Sigmoid colon (tissue), 7 donors: ENCODE measurements around the gene EMID1. TPM values are rescaled to one million over a fixed set of nuclear protein-coding genes. Genes with fewer than 3 reads are reported as not detected.

ENCODE experiments used
- DNase-seq: peaks from one replicate; pipeline ENCODE4 v3.0.0-alpha.2; 2019
- H3K27ac ChIP-seq, 4 donors: fragments of 200-600 bp; sonication (generic); one replicate each; pipeline ENCODE4 v1.5.1; 2016 to 2019; ENCODE audit warnings: mild to moderate bottlenecking in 1 of 4
- H3K27me3 ChIP-seq, 3 donors: fragments of 200-600 bp; sonication (generic); one replicate each; pipeline ENCODE4 v1.5.1; 2019; ENCODE audit warnings: mild to moderate bottlenecking in 1 of 3
- H3K36me3 ChIP-seq, 4 donors: fragments of 200-600 bp; sonication (generic); one replicate each; pipeline ENCODE4 v1.5.1; 2016 to 2019
- H3K4me1 ChIP-seq, 4 donors: fragments of 200-600 bp; sonication (generic); one replicate each; pipeline ENCODE4 v1.5.1; 2017 to 2019
- H3K4me3 ChIP-seq, 4 donors: fragments of 200-600 bp; sonication (generic); one replicate each; pipeline ENCODE4 v1.5.1; 2017 to 2019; ENCODE audit warnings: mild to moderate bottlenecking in 2 of 4, moderate library complexity in 1 of 4
- H3K9me3 ChIP-seq, 4 donors: fragments of 200-600 bp in 3 of 4; sonication (generic) in 3 of 4; one replicate each; pipeline versions ENCODE4 v1.5.1 to v1.6.1; 2013 to 2019
- EP300 ChIP-seq, 4 donors: sonication (generic); formaldehyde crosslinking; IDR thresholded peaks; one replicate each; pipeline ENCODE4 v1.6.1; 2017; ENCODE audit warnings: antibody characterized with exemption in 4 of 4
- POLR2A ChIP-seq, 2 donors: fragments of 450-650 bp; IDR thresholded peaks; one replicate each; pipeline ENCODE4 v1.6.1; 2016; ENCODE audit warnings: antibody characterized with exemption in 2 of 2, mild to moderate bottlenecking in 2 of 2, moderate library complexity in 2 of 2
- POLR2AphosphoS5 ChIP-seq, 4 donors: sonication (generic); formaldehyde crosslinking; IDR thresholded peaks; one replicate each; pipeline ENCODE4 v1.6.1; 2017; ENCODE audit warnings: antibody characterized with exemption in 4 of 4
- WGBS, 2 donors: extraction: QIAGEN DNeasy Blood & Tissue Kit; methylation state at CpG; one replicate each; pipeline ENCODE4 v1.1.7; 2013; 5-methylcytosine and 5-hydroxymethylcytosine counted together
- intact Hi-C: fragments of 100-400 bp; cut with DNase I; formaldehyde crosslinking; loops from one replicate; pipeline ENCODE4 v1.15.1; 2023
- polyA plus RNA-seq, 3 donors: library from polyadenylated mRNA; stranded (reverse); fragments of 200-250 nt; gene quantifications; one replicate each; pipeline ENCODE4 v1.2.3, GENCODE V29; 2013
- total RNA-seq, 4 donors: library from RNA; depleted of rRNA; stranded (reverse); fragments of >200 nt; gene quantifications; one replicate each; pipeline ENCODE4 v1.1.0, GENCODE V29; 2016
- TF ChIP-seq, protein P1 (sequence below), 4 experiments: fragments of 450-650 bp in 3 of 4; fragments of 200-600 bp in 1 of 4; IDR thresholded peaks; one replicate each; pipeline ENCODE4 v1.5.1; 2016 to 2019; ENCODE audit warnings: antibody characterized with exemption in 4 of 4, mild to moderate bottlenecking in 3 of 4, moderate library complexity in 2 of 4
- donor health status: healthy with polysubstance abuse.
- donor health status: Bipolar disorder and iron deficiency.
- donor health status: healthy.

EMID1 gene
- total and polyA plus RNA-seq, 7 donors: 0.27 to 5.9 (median 3.2) TPM

- no peak overlapping the region for H3K4me3 ChIP-seq
- 92 to 95% methylated on average over 8 of the region's 8 CpGs for WGBS, 2 donors
- intact Hi-C loops: no loop called here
- H3K9me3 ChIP-seq: no peaks in the 10 kb centered on the region
- H3K36me3 ChIP-seq: peaks cover 0 to 9% (median 0%) of the 10 kb centered on the region in 4 donors
- no peak overlapping the region for H3K27ac ChIP-seq
- no peaks in the 10 kb centered on the region for H3K4me1 ChIP-seq
- no peak for DNase-seq
- TF ChIP-seq EP300 (IDR thresholded peaks at IDR 0.05): no peak
- TF ChIP-seq, protein P1, sequence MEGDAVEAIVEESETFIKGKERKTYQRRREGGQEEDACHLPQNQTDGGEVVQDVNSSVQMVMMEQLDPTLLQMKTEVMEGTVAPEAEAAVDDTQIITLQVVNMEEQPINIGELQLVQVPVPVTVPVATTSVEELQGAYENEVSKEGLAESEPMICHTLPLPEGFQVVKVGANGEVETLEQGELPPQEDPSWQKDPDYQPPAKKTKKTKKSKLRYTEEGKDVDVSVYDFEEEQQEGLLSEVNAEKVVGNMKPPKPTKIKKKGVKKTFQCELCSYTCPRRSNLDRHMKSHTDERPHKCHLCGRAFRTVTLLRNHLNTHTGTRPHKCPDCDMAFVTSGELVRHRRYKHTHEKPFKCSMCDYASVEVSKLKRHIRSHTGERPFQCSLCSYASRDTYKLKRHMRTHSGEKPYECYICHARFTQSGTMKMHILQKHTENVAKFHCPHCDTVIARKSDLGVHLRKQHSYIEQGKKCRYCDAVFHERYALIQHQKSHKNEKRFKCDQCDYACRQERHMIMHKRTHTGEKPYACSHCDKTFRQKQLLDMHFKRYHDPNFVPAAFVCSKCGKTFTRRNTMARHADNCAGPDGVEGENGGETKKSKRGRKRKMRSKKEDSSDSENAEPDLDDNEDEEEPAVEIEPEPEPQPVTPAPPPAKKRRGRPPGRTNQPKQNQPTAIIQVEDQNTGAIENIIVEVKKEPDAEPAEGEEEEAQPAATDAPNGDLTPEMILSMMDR (IDR thresholded peaks at IDR 0.05): no peak
- TF ChIP-seq POLR2AphosphoS5 (IDR thresholded peaks at IDR 0.05): no peak
- no peak for TF ChIP-seq POLR2A (IDR thresholded peaks at IDR 0.05)
- H3K27me3 ChIP-seq: no peaks in the 10 kb centered on the region
These were observed 51.1 kb downstream of the EMID1 start for GRCh38 chr22:29256606-29257325.

DNA sequence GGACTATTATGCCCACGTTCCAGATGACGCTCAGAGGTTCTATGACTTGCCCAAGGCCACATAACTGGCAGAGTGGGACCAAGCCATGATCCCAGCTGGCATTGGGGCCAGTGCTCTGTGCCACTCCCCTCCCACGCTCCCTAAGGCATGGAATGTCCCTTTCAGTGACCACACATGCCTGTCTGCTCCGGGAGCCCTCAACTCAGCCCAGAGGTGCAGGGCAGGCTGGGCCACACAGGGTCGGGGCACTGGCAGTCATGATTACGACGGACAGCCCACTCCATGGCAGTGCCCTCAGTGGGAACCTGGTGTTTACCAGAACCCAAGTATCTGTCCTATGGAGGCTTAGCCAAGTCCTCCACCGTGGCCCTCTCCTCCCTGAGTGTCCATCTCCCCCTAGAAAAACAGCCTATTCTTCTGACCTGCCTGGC lies 52.1 kb downstream of the EMID1 start:
- no peak overlapping the region for H3K4me3 ChIP-seq
- intact Hi-C loops: no loop called here
- H3K36me3 ChIP-seq: peaks cover 0 to 14% (median 0%) of the 10 kb centered on the region in 4 donors
- H3K9me3 ChIP-seq: no peaks in the 10 kb centered on the region
- no peaks in the 10 kb centered on the region for H3K4me1 ChIP-seq
- no peak for TF ChIP-seq POLR2A (IDR thresholded peaks at IDR 0.05)
- no peak overlapping the region for H3K27ac ChIP-seq
- no peaks in the 10 kb centered on the region for H3K27me3 ChIP-seq
- DNase-seq: no peak
- 79 to 90% methylated on average over 8 of the region's 8 CpGs for WGBS, 2 donors

- no peaks in the 10 kb centered on the region for H3K4me1 ChIP-seq
- no peaks in the 10 kb centered on the region for H3K9me3 ChIP-seq
- peaks cover 0 to 18% (median 0%) of the 10 kb centered on the region in 4 donors for H3K36me3 ChIP-seq
- no peak for TF ChIP-seq POLR2A (IDR thresholded peaks at IDR 0.05)
- TF ChIP-seq POLR2AphosphoS5 (IDR thresholded peaks at IDR 0.05): no peak
- TF ChIP-seq, protein P1 (IDR thresholded peaks at IDR 0.05): no peak
- no peak for TF ChIP-seq EP300 (IDR thresholded peaks at IDR 0.05)
- intact Hi-C loops: no loop called here
- 91 to 93% methylated on average over 17 of the region's 17 CpGs for WGBS, 2 donors
- no peaks in the 10 kb centered on the region for H3K27me3 ChIP-seq
- H3K27ac ChIP-seq: no peak overlapping the region
- no peak overlapping the region for H3K4me3 ChIP-seq
- no peak for DNase-seq
These were observed 52.9 kb downstream of the EMID1 start for GRCh38 chr22:29258407-29259252.

DNA sequence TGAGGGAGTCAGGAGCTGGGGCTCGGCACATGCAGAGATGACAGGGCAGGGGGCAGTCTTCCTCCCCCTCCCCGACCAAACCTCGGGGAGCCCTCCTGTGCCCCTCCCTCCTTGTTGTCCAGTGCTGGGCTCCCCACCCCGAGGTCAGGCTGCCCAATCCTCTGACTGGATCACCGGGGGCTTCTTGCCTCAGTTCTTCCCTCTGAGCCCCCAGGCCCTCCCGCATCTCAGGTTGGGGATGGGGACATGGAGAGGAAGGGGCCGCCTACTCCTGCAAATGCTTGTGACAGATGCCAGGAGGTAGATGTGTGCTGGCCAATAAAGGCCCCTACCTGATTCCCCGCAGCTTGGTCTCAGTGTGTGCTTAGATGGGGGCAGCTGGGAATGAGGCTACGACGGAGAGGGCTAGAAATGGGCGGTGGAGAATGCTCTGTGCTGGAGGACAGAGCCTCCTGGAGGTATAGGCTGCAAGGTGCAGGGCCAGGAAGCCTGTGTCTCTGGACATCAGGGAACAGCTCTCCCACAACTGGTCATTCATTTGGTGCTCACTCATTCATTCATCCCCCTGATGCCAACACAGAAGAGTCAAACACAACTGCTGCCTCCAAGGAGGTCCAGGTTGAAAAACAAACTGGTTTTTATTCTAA lies 53.7 kb downstream of the EMID1 start:
- no peaks in the 10 kb centered on the region for H3K27me3 ChIP-seq
- H3K27ac ChIP-seq: no peak overlapping the region
- peaks cover 0 to 26% (median 3%) of the 10 kb centered on the region in 4 donors for H3K36me3 ChIP-seq
- no peak for TF ChIP-seq POLR2A (IDR thresholded peaks at IDR 0.05)
- TF ChIP-seq, protein P1 (IDR thresholded peaks at IDR 0.05): no peak
- TF ChIP-seq EP300 (IDR thresholded peaks at IDR 0.05): no peak
- no peak for TF ChIP-seq POLR2AphosphoS5 (IDR thresholded peaks at IDR 0.05)
- intact Hi-C loops: no loop called here
- no peaks in the 10 kb centered on the region for H3K4me1 ChIP-seq
- H3K4me3 ChIP-seq: no peak overlapping the region
- no peak for DNase-seq
- WGBS, 2 donors: 78 to 82% methylated on average over 11 of the region's 11 CpGs
- H3K9me3 ChIP-seq: no peaks in the 10 kb centered on the region
